ENCODE measurements around the gene PTPRC.

DNA sequence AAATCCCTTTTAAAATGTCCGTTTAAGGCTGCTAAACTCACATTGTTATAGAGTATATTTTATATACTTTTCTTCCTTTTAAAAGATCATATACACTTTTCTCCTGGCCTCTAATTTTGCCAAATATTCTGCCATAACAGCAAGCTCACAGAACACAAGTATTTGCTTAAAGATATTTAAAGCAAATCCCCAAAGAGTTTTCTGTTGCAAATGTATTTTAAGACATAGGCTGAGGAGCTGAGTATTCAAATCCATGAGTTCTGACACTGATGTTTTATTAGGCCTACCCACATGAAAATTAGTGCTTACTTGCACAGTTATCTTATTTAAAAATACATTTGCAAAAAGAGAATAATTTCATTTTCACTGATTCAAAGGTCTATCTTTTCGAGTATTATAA is 1.7 kb upstream of the PTPRC start:
- TF ChIP-seq, protein P1, sequence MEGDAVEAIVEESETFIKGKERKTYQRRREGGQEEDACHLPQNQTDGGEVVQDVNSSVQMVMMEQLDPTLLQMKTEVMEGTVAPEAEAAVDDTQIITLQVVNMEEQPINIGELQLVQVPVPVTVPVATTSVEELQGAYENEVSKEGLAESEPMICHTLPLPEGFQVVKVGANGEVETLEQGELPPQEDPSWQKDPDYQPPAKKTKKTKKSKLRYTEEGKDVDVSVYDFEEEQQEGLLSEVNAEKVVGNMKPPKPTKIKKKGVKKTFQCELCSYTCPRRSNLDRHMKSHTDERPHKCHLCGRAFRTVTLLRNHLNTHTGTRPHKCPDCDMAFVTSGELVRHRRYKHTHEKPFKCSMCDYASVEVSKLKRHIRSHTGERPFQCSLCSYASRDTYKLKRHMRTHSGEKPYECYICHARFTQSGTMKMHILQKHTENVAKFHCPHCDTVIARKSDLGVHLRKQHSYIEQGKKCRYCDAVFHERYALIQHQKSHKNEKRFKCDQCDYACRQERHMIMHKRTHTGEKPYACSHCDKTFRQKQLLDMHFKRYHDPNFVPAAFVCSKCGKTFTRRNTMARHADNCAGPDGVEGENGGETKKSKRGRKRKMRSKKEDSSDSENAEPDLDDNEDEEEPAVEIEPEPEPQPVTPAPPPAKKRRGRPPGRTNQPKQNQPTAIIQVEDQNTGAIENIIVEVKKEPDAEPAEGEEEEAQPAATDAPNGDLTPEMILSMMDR (IDR thresholded peaks at IDR 0.05): no peak
- TF ChIP-seq TCF7L2 (IDR thresholded peaks at IDR 0.05; ENCODE audit: low read depth, low read length) (no peak), POLR2AphosphoS5 (IDR thresholded peaks at IDR 0.05; ENCODE audit: low read depth, low read length) (no peak), SIN3A (IDR thresholded peaks at IDR 0.05; ENCODE audit: borderline replicate concordance, insufficient read depth, low read depth, low read length) (no peak)
- TF ChIP-seq, protein P2, sequence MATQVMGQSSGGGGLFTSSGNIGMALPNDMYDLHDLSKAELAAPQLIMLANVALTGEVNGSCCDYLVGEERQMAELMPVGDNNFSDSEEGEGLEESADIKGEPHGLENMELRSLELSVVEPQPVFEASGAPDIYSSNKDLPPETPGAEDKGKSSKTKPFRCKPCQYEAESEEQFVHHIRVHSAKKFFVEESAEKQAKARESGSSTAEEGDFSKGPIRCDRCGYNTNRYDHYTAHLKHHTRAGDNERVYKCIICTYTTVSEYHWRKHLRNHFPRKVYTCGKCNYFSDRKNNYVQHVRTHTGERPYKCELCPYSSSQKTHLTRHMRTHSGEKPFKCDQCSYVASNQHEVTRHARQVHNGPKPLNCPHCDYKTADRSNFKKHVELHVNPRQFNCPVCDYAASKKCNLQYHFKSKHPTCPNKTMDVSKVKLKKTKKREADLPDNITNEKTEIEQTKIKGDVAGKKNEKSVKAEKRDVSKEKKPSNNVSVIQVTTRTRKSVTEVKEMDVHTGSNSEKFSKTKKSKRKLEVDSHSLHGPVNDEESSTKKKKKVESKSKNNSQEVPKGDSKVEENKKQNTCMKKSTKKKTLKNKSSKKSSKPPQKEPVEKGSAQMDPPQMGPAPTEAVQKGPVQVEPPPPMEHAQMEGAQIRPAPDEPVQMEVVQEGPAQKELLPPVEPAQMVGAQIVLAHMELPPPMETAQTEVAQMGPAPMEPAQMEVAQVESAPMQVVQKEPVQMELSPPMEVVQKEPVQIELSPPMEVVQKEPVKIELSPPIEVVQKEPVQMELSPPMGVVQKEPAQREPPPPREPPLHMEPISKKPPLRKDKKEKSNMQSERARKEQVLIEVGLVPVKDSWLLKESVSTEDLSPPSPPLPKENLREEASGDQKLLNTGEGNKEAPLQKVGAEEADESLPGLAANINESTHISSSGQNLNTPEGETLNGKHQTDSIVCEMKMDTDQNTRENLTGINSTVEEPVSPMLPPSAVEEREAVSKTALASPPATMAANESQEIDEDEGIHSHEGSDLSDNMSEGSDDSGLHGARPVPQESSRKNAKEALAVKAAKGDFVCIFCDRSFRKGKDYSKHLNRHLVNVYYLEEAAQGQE (IDR thresholded peaks at IDR 0.05; ENCODE audit: insufficient read depth in 1 of 2, low read depth in 2 of 2, low read length in 1 of 2): no peak
